Measurements from ENCODE around the gene LRMDA.

The LRMDA gene

DNA sequence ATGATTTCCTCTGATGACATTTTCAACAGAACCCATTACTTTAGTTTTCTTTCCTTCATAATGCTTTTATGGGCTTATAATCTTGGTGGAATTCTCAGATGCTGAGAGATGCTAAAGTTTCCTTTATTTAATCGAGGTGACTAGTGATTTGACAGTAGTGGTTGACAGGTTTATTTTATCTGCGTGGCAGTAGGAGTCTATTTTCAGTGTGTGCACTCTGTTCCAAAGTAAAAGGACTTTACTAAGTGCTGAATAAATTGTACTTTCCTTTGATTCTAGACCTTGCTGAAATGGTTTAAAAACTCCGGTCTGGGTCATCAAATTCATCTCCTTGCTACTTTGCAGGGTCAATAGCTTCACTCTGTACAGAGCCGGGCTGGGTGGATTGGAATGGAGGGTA, 900.3 kb downstream of the LRMDA start:
- DNase-seq (ENCODE audit: low read depth in 2 of 2), result no peak

GRCh38 chr10:76333326-76333725, 901.9 kb downstream of the LRMDA start:
- DNase-seq (ENCODE audit: low read depth in 2 of 2), result no peak

DNA sequence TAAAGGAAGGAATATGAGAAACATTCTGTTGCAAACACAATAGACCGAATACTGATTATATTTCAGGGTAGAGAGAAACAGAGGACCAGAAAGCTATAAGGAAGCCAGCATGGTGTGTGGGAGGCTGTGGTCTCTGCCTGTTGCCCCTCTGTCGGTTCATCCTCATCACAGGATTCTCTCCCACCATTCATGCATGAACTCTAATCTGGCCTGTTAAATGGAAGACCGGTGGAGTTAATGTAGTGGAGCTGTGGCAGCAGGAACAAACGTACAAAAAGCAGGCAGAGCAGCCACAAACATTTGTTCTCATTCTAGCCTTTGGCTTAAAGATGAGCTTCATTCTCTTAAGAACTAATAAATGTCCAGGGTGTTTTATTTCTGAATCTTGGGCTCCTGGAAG, 902.4 kb downstream of the LRMDA start:
- DNase-seq (ENCODE audit: low read depth in 2 of 2), result no peak

DNA sequence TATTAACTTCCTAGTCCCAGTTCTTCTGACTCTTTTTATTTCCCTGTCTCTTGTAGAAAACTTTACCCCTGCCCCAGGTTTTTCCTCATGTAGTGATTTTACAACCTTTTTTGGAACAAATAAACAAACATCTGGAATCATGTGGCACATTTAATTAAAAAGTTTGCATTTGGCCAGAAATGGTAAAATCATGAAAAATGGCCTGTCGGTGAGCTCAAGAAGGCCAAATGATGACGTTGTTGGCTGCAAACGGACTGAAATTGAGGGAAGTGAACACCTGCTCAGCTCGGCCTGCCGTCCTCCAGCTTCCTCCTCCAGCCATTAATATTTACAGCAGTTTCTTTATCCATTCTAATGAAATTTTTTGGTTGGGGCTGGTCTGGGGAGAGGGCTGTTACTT, 902.8 kb downstream of the LRMDA start:
- DNase-seq (ENCODE audit: low read depth in 2 of 2), result no peak

GRCh38 chr10:76336213-76336963, 905.0 kb downstream of the LRMDA start:
- DNase-seq (ENCODE audit: low read depth in 2 of 2), result no peak

- DNase-seq (ENCODE audit: low read depth in 2 of 2), result no peak
These were observed 906.2 kb downstream of the LRMDA start for GRCh38 chr10:76337641-76338040.

- no peak for DNase-seq (ENCODE audit: low read depth in 2 of 2)
These were observed 906.8 kb downstream of the LRMDA start for GRCh38 chr10:76338187-76338586.

DNA sequence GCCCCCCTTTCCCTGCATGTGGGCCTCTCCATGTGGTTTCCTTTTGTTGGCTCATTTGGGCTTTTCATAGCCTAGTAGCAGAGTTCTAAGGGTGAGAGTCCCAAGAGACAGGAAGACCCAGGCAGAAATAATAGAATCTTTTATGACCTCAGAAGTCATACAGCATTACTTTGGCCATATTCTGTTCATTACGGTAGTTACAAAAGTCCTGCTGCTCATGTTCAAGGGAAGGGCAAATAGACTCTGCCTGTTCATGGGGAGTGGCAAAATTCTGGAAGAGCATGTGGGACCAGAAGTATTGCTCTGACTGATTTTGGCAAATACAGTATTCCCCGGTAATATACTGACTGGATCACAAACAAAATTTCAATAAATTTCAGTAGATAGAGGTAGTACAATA, 910.3 kb downstream of the LRMDA start:
- no peak for DNase-seq (ENCODE audit: low read depth in 2 of 2)

GRCh38 chr10:76342996-76343395, 911.6 kb downstream of the LRMDA start:
- DNase-seq (ENCODE audit: low read depth in 2 of 2), result no peak

- no peak for DNase-seq (ENCODE audit: low read depth in 2 of 2)
These were observed 916.4 kb downstream of the LRMDA start for GRCh38 chr10:76347832-76348231.

- no peak for DNase-seq (ENCODE audit: low read depth in 2 of 2)
These were observed 919.2 kb downstream of the LRMDA start for GRCh38 chr10:76350583-76350982.

- DNase-seq (ENCODE audit: low read depth in 2 of 2), result no peak
These were observed 920.9 kb downstream of the LRMDA start for GRCh38 chr10:76352300-76352699.

GRCh38 chr10:76353237-76353851, 921.9 kb downstream of the LRMDA start:
- no peak for DNase-seq (ENCODE audit: low read depth in 2 of 2)

- no peak for DNase-seq (ENCODE audit: low read depth in 2 of 2)
These were observed 922.9 kb downstream of the LRMDA start for GRCh38 chr10:76354212-76354738.

GRCh38 chr10:76354921-76355320, 923.5 kb downstream of the LRMDA start:
- DNase-seq (ENCODE audit: low read depth in 2 of 2), result no peak

DNA sequence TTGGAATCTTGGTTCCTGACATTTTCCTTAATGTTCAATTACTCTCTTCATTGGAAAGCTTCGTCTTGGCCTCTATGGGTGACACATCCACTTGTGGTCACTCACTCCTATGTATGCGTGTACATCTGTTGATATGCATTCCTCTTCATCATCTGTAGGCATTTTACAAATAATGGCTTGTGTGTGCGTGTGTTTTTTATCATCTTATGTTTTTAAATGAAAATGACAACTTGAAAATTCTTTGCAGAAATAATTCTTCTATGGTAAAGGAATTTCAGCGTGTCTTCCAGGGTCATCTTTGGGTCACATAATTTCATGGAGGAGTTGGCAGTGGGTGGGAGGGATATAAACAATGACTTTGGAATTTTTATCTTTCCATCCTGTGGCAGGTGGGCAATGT, 925.1 kb downstream of the LRMDA start:
- DNase-seq (ENCODE audit: low read depth in 2 of 2), result no peak

DNA sequence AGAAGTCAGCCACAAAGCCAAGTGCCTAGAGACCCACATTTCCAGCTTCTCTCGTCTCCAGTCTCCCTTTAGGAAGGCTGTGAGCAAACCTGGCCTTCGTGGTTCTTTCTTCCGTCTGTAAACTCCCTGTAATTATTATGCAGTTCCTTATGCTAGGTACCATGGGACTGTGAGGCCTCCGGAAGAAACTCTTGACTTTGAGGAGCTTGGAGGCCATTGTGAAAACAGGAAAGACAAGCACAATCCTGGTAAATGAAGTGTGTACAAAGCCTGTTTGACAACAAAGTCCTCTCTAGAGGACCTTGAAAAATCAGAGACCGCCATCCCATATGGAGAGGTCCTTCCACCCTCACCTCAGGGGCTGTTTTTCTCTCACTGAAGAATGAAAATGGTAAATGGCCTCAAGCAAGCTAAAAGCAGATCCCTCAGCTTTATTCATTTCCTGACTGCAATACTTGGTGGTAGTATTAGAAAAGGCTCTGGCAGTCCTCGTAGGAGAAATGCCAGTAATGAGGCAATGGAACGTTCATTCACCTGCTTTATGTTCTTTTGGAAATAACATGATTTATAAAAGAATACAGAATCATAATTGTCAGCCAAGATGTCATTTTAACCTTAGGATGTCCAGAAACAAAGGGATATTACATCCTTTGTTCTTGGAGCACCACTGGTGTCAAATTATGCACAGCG, 926.4 kb downstream of the LRMDA start:
- no peak for DNase-seq (ENCODE audit: low read depth in 2 of 2)

DNA sequence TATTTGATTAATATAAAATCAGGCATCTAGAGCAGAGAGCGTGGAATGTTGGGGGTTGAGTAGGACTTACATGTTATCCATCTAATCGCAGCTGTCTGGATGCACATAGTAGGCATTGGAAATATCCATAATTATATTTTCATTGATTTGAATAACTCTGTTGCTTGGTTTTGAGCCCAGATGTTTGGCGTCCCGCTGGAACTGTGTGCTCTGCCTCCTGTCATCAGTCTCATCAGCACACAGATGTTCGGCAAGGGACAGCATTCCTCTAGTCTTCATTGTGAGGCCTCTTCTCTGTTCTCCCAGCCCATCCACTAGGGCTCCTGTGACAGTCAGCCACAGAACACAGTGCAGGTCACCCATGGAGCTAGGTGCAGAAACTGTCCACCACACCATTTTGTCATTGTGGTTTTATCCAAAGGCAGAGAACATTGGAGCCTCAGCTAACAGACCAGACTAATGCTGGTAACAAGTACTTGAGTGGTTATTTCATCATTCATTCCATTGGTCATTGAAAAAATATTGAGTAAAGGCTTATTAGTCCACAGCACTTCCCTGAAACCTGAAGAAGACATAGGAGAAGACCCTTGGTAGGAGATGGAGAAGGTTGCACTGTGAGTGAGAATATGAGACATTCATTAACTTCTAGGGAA, 927.4 kb downstream of the LRMDA start:
- no peak for DNase-seq (ENCODE audit: low read depth in 2 of 2)

DNA sequence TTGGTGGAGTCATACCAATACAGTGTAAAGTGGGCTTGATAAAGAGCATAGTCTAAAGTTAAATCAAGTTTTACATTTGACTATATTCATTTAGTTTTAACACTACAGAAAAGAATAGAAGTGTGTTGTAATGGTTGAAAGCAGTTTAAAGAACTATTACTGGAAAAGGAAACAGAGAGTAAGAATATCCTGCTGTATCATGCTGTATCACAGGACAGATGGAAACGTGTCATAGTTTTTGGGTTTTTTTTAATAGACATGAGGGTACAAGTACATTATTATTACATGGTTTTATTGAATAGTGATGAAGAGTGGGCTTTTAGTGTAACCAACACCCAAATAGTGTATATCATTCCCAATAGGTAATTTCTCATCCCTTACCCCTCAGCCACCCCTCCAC, 944.3 kb downstream of the LRMDA start:
- DNase-seq (ENCODE audit: low read depth in 2 of 2), result no peak

GRCh38 chr10:76382381-76382851, 951.0 kb downstream of the LRMDA start:
- DNase-seq (ENCODE audit: low read depth in 2 of 2), result no peak

DNA sequence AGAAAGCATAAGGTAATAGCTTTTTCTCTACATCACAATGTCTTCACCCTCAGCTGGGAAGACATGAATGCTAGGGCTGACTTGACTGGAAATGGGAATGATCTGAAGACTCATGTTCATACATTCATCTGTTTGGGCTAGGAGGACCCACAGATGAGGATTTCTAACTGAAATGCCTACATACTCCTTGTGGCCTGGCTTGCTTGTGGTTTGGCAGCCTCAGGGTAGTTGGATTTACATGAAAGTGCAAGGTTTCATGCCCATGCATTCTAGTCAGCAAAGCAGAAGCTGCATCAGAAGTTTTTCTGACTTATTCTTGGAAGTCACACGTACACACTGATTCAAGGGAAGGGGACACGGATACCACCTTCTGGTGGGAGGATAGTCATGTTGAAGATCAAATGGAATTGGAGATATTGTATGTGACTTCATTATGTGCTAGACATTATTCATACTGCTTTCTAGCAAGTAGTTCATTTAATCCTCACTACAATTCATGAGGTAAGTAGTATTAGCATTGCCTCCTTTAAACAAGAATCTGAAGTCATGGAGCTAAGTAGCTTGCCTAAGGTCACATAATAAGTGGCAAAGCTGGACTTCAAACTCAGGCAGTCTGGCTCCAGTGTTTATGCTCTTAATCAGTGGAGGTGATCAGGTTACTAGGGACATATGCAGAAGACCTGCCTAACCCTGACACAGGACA, 957.0 kb downstream of the LRMDA start:
- no peak for DNase-seq (ENCODE audit: low read depth in 2 of 2)

Data from stimulated activated CD4-positive, alpha-beta T cell treated with anti-CD3 and anti-CD28 coated beads, Interleukin-12 subunit alpha, Interleukin-12 subunit beta, amount 100 ng/mL, for 24 hours (primary cell).